GM18526 (cell line): ENCODE data around the gene RPL38.

Experiments
- POLR2A ChIP-seq: IDR thresholded peaks from 3 replicates; pipeline ENCODE4 v1.6.1; 2011; ENCODE audit not compliant: insufficient read length; ENCODE audit errors: extremely low read depth

The RPL38 gene

GRCh38 chr17:74244128-74244527, 40.6 kb downstream of the RPL38 start:
- no peak for TF ChIP-seq POLR2A

DNA sequence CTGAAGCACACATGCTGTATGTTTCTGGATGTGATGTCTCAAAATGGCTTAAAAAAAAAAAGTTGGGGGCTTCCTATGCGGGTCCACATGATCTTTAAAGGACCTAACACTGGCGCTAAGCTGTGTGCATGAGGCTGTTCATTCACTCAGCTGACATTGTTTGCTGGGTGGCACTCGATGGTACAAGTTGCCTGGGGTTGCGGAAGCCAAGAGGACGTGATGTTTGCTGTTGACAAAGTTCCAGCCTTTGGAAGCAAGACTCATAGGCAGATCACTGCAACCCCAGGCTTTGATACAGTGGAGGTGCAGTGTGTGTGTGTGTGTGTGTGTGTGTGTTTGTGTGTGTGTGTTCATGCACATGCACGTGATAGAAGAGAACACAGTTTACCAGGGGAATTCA, 41.1 kb downstream of the RPL38 start:
- no peak for TF ChIP-seq POLR2A

DNA sequence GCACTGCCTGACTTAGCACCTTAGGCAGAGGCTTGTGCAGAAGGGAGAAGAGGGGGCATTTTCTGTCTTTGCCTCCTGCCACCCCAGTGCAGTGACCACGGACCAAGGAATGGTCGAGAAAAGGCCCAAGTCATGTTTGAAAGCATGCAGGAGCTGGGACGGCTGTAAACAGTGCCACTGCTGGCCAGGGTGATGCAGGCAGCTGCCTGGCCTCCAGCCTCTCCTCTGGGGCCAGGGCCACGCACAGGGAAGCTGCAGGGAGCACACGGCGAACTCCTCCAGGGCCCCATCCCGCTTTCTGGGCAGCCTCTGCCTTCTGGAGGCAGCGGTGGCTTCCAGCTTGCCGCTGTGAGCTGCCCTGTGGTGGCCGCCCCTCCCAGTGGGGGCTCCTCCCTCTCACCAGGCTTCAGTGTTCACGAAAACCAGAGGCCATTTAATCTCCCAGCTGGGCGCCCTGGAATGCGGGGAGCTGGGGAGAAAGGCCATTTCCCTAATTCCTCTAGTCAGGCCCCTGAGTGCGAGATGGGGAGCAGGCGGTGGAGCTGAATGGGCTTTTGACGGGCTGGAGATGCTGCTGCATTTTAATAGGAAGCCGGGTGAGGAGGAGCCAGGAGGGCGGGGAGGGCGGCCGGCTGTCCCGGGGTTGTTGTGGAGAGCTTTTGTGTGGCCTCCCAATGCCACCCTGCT, 41.8 kb downstream of the RPL38 start:
- no peak for TF ChIP-seq POLR2A

- TF ChIP-seq POLR2A = no peak
Measured at GRCh38 chr17:74245871-74246270, 42.4 kb downstream of the RPL38 start.

DNA sequence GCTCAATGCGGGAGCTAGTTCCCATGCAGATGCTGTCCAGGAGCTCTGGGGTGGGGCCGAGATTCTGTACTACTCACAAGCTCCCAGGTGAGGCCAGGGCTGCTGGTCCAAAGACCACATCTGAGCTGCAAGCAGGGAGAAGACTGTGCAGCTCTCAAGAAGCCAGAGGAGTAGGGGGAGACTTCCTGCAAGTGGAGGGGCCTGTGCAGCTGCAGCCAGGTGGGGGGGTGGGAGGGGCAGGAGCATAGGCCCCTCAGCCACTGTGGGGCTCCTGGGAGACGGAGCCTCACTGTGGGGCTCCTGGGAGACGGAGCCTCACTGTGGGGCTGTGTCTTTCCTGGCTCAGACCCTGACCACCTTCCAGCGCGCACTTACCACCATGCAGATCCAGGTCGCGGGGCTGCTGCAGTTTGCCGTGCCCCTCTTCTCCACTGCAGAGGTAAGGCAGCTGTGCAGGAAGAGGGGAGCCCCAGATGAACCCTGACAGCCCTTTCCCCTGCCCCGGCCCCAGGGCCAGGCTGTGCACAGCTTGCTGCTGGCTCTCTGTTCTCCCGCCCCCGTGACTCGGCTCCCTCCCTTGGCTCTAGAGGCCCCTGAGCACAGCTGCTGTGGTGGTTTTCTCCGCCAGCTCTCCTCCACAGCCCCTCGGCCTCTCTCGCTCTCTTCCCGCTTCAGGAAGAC, 46.3 kb downstream of the RPL38 start:
- no peak for TF ChIP-seq POLR2A

DNA sequence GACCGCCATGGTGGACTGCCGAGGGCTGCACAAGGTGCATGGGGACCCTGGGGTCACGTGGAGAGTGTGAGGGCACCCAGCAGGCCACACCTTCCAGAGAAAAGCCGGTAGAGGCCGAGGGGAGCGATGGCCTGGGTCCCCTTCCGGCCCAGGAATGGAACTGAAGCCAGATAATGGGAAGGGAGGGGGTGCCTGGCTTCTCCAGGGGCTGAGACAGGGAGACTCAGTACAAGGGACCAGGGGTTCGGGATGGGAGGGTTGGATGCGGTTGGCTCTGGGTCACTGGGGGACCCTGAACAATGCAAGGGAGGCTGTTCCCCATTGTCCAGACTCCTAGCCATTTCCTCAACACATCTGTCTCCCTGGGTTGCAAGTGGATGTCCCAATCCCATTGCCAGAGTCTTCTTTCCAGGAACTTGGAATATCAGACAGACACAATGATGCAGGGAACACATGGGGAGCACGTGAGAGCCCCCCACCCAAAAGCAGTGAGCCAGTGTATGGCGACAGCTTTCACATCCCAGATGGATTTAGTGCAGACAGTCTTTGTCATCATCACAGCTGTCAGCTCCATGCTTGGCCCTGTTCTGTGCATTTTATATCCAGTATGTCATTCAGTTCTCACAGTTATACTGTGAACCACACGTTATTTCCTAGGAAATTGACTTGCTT, 47.0 kb downstream of the RPL38 start:
- TF ChIP-seq POLR2A = no peak

DNA sequence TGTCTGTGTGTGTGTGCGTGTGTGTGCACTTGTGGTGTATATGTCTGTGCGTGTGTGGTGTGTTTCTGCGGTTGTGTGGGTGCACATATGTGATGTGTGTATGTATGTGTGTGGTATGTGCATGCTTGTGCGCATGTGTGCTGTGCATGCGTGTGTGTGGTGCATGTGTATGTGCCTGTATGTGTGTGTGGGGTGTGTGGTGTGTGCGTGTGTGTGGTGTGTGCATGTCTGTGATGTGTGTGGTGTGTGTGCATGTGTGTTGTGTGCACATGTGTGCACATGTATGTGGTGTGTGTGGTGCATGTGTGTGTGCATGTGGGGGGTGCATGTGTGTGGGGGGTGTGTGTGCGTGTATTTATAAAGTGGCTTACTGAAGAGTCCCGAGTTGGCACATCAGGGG, 47.6 kb downstream of the RPL38 start:
- TF ChIP-seq POLR2A = no peak

- TF ChIP-seq POLR2A = no peak
Measured at GRCh38 chr17:74251569-74251968, 48.1 kb downstream of the RPL38 start.

DNA sequence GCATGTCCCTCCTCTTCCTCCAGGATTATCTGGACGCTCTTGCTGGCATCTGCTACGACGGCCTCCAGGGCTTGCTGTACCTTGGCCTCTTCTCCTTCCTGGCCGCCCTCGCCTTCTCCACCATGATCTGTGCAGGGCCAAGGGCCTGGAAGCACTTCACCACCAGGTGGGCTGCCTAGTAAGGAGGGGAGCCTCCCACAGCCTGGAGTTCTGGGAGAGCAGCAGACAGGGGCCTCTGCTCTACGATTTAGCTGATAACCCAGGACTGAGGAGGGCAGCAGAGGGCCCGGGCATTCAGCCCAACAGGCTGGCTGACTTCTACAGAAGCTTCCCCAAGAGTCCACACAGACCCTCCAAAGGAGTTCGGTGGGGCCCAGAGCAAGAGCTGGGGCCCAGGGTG, 48.7 kb downstream of the RPL38 start:
- TF ChIP-seq POLR2A = no peak

DNA sequence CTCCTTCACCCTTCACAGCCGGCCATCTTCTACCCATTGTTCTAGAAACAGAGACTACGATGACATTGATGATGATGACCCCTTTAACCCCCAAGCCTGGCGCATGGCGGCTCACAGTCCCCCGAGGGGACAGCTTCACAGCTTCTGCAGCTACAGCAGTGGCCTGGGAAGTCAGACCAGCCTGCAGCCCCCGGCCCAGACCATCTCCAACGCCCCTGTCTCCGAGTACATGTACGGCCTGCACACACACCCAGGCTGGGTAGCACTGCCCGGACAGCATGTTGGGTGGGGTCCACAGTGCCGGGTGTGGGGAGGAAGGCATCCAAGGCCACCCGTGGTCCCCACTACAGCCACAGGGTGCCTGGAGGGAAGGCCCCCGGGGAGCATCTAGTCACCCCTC, 49.6 kb downstream of the RPL38 start:
- TF ChIP-seq POLR2A = no peak

GRCh38 chr17:74257311-74257710, 53.8 kb downstream of the RPL38 start:
- TF ChIP-seq POLR2A = no peak

- no peak for TF ChIP-seq POLR2A
Measured at GRCh38 chr17:74259667-74260524, 56.4 kb downstream of the RPL38 start.
